HL-60 (cell line): ENCODE data around the gene CCL1.

Experiments used
- DNase-seq, 2 experiments: peaks; one replicate each; pipeline ENCODE4 v3.0.0-alpha.2; 2010 to 2020; ENCODE audit warnings: low read depth in 1 of 2, low spot score in 1 of 2
- H3K27ac ChIP-seq: fragments of 250-450 bp; sonication (Bioruptor Pico); replicated peaks from 2 replicates; pipeline ENCODE4 v1.5.1; 2020; ENCODE audit warnings: mild to moderate bottlenecking, moderate library complexity
- H3K27me3 ChIP-seq: fragments of 250-450 bp; sonication (Bioruptor Pico); 2 replicates; pipeline ENCODE4 v1.5.1; 2021; ENCODE audit warnings: mild to moderate bottlenecking, moderate library complexity; ENCODE audit not compliant: insufficient read depth, poor library complexity, severe bottlenecking
- H3K4me3 ChIP-seq: replicated peaks from 2 replicates; pipeline ENCODE4 v1.5.1; 2011; ENCODE audit warnings: mild to moderate bottlenecking, control low read depth, low read length; ENCODE audit not compliant: insufficient read depth
- CTCF ChIP-seq: IDR thresholded peaks from one replicate; pipeline ENCODE4 v1.5.1; 2011; ENCODE audit warnings: low read length, control low read depth, inconsistent platforms; ENCODE audit not compliant: insufficient read depth
- GABPA ChIP-seq: IDR thresholded peaks from 2 replicates; pipeline ENCODE4 v1.6.1; 2012; ENCODE audit warnings: low read depth
- POLR2AphosphoS5 ChIP-seq: IDR thresholded peaks from 2 replicates; pipeline ENCODE4 v1.6.1; 2012; ENCODE audit warnings: low read depth
- REST ChIP-seq: IDR thresholded peaks from 2 replicates; pipeline ENCODE4 v1.6.1; 2012; ENCODE audit warnings: low read depth; ENCODE audit not compliant: insufficient replicate concordance
- SPI1 ChIP-seq: IDR thresholded peaks from 2 replicates; pipeline ENCODE4 v1.6.1; 2012; ENCODE audit warnings: low read depth, mild to moderate bottlenecking, borderline replicate concordance
- long read RNA-seq: library from polyadenylated mRNA; unstranded; transcript quantifications from one replicate; pipeline ENCODE4 v2.0.0, GENCODE V29; 2020

The CCL1 gene
- long read RNA-seq: 0 reads

- DNase-seq: no peak
- H3K4me3 ChIP-seq: no peak within 1 kb of the TSS
- H3K27me3 ChIP-seq: no peaks in the 10 kb centered on the region
- TF ChIP-seq SPI1 (peak; percentile 55; the same call in 1 of the 2 replicates), REST (no peak)
- no peak within 1 kb of the TSS; the same call in 1 of the 2 replicates for H3K27ac ChIP-seq
Observed at GRCh38 chr17:34363183-34363661, at the start of gene CCL1. Gene CCL1, minus strand, starts transcription at chr17:34363233. Its CDS starts 72 bp downstream, at chr17:34363161.

GRCh38 chr17:34412534-34412933, 49.5 kb upstream of the CCL1 start:
- DNase-seq: no peak
- Histone ChIP-seq H3K4me3 (no peak overlapping the region), H3K27me3 (peaks cover 3% of the 10 kb centered on the region), H3K27ac (no peak overlapping the region)
- TF ChIP-seq SPI1: no peak
- TF ChIP-seq REST: no peak
- TF ChIP-seq GABPA: no peak
- no peak for TF ChIP-seq POLR2AphosphoS5
- no peak for TF ChIP-seq CTCF

- Histone ChIP-seq H3K27ac (no peak overlapping the region), H3K4me3 (no peak overlapping the region), H3K27me3 (peaks cover 3% of the 10 kb centered on the region)
- no peak for TF ChIP-seq REST
- TF ChIP-seq SPI1: no peak
- no peak for TF ChIP-seq POLR2AphosphoS5
- TF ChIP-seq GABPA: no peak
- TF ChIP-seq CTCF: no peak
- no peak for DNase-seq
Observed at GRCh38 chr17:34411646-34412421, 48.8 kb upstream of the CCL1 start.
